GM23338 (cell line): ENCODE data around the gene KCNT2.

Experiments used
- CREB1 ChIP-seq: fragments of 250-450 bp; sonication (Bioruptor Pico); IDR thresholded peaks from 2 replicates; pipeline ENCODE4 v1.5.0; 2020; ENCODE audit warnings: low read depth, mild to moderate bottlenecking, moderate library complexity
- CTCF ChIP-seq, 2 experiments: fragments of 200-600 bp in 1 of 2; sonication (generic) in 1 of 2; conservative IDR thresholded peaks; 2 replicates each; pipeline versions ENCODE4 v1.5.1 to v1.6.1; 2016 to 2017; ENCODE audit warnings: antibody characterized with exemption in 2 of 2, low read depth in 2 of 2, mild to moderate bottlenecking in 2 of 2, moderate library complexity in 1 of 2
- ETS1 ChIP-seq: IDR thresholded peaks from 2 replicates; pipeline ENCODE4 v1.6.1; 2016; ENCODE audit warnings: antibody characterized with exemption
- EZH2 ChIP-seq: fragments of 200-600 bp; sonication (generic); IDR thresholded peaks from one replicate; pipeline ENCODE4 v1.8.0; 2017; ENCODE audit warnings: antibody characterized with exemption, mild to moderate bottlenecking, low read depth; ENCODE audit not compliant: unreplicated experiment
- EZH2phosphoT487 ChIP-seq: fragments of 200-600 bp; sonication (generic); IDR thresholded peaks from one replicate; pipeline ENCODE4 v1.8.1; 2018; ENCODE audit warnings: antibody characterized with exemption; ENCODE audit not compliant: unreplicated experiment
- JUNB ChIP-seq: IDR thresholded peaks from one replicate; pipeline ENCODE4 v1.6.1; 2016; ENCODE audit warnings: antibody characterized with exemption; ENCODE audit not compliant: unreplicated experiment
- POLR2AphosphoS5 ChIP-seq: IDR thresholded peaks from 2 replicates; pipeline ENCODE4 v1.6.1; 2016; ENCODE audit warnings: antibody characterized with exemption, low read depth
- REST ChIP-seq: IDR thresholded peaks from one replicate; pipeline ENCODE4 v1.6.1; 2018; ENCODE audit warnings: antibody characterized with exemption; ENCODE audit not compliant: unreplicated experiment
- ZNF114 ChIP-seq: fragments of 250-450 bp; sonication (Bioruptor Pico); IDR thresholded peaks from 2 replicates; pipeline ENCODE4 v1.5.0; 2020; ENCODE audit warnings: mild to moderate bottlenecking, moderate library complexity
- ZNF331 ChIP-seq: fragments of 250-450 bp; sonication (Bioruptor Pico); IDR thresholded peaks from 2 replicates; pipeline ENCODE4 v1.5.0; 2020; ENCODE audit warnings: low read depth, mild to moderate bottlenecking, moderate library complexity

DNA sequence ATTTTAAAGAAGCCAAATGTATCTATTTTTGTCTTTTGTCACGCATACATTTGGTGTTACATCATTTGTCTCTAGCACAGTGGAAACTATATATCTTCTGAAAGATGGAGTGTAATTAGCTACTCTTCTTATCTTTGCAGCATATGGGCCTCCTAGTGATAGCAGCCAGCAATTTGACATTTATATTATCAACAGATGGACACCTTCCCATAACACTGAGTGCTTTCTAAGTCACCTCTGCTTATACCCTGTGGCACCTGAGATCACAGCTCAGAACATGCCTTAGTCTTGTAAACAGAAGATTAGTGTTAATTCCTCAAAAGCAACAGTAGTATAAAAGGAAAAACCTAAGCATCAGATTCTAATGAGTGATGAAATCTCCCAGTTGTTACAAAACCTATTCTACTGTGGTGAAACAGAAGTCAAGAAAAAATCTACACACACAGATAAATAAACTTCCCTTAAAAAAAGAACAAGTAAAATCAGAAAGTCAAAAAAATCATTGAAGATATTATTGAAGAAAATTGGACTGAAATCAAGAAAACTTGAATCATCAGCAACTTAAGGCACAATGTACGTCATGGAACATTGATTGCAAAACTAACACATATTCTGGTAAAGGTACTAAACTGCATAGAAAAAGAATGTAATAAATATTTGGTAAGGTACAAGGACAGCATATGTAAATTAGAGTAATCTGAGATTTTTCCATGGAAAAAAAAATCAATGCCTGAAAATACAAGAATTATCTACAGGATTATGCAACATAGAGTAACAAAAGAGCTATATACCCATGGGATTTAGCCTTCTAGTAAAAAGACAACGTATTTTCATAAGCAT, 61.7 kb downstream of the KCNT2 start:
- no peak for TF ChIP-seq CTCF (conservative IDR thresholded peaks at IDR 0.05; ENCODE audit: low read depth in 2 of 2)
- no peak for TF ChIP-seq EZH2
- TF ChIP-seq REST, result no peak
- TF ChIP-seq CREB1, result no peak
- no peak for TF ChIP-seq POLR2AphosphoS5
- TF ChIP-seq JUNB, result no peak
- no peak for TF ChIP-seq EZH2phosphoT487
- no peak for TF ChIP-seq ETS1
- TF ChIP-seq ZNF114, result no peak
- TF ChIP-seq ZNF331 (CRISPR knock-in tag), result no peak
